GM12878 (cell line): ENCODE data around the gene TPRN. TPM values are rescaled to one million over a fixed set of nuclear protein-coding genes. Genes with fewer than 3 reads are reported as not detected.

Experiments used
- ATAC-seq: fragments of 200-7000 bp; cut with Tn5 transposase; 3 replicates; pipeline ENCODE4 v1.9.1; 2020; ENCODE audit warnings: mild to moderate bottlenecking, moderate library complexity
- BruUV-seq: library from RNA; stranded (reverse); fragments of 400-500 nt; replicated peaks from 2 replicates; lab custom pipeline; 2021; lab: Mats Ljungman, UMichigan
- CTCF ChIA-PET: fragments of 300-600 bp; sonication (Branson Sonifier 250); formaldehyde crosslinking; extraction: SDS; loops from one replicate; lab custom pipeline; 2021; ENCODE audit warnings: inconsistent platforms; lab: Yijun Ruan, JAX
- POLR2A ChIA-PET: fragments of 350-600 bp; formaldehyde crosslinking; extraction: SDS; loops from one replicate; lab custom pipeline; 2021; ENCODE audit warnings: inconsistent platforms; lab: Charles Lee
- RAD21 ChIA-PET: fragments of 300-600 bp; sonication (Branson Sonifier 250); formaldehyde crosslinking; loops from one replicate; lab custom pipeline; 2023; ENCODE audit warnings: antibody characterized with exemption; ENCODE audit not compliant: unreplicated experiment; lab: Charles Lee
- SMC1A ChIA-PET: fragments of 300-600 bp; sonication (Branson Sonifier 250); formaldehyde crosslinking; loops from one replicate; lab custom pipeline; 2023; ENCODE audit not compliant: unreplicated experiment, uncharacterized antibody; lab: Charles Lee
- DNase-seq: peaks from one replicate; pipeline ENCODE4 v3.0.0-alpha.2; 2011; ENCODE audit warnings: low read depth, low spot score
- FAIRE-seq: peaks from 3 replicates; lab custom pipeline; 2011; peaks lifted over from hg19 to GRCh38; lab: Jason Lieb, UNC
- H2AFZ ChIP-seq: 2 replicates; pipeline ENCODE4 v1.6.0; 2011; ENCODE audit warnings: low read depth, low read length, control low read depth; ENCODE audit not compliant: control insufficient read depth
- H3K27ac ChIP-seq: 2 replicates; pipeline ENCODE4 v1.5.1; 2011; ENCODE audit warnings: control low read depth; ENCODE audit not compliant: control insufficient read depth, insufficient read depth
- H3K27me3 ChIP-seq, 2 experiments: replicated peaks in 1 of 2; 2 replicates each; pipeline versions ENCODE4 v1.6.0 to v1.6.1; 2011; ENCODE audit warnings: low read length in 1 of 2; ENCODE audit not compliant: control insufficient read depth in 2 of 2, insufficient read depth in 2 of 2
- H3K36me3 ChIP-seq, 2 experiments: 2 replicates each; pipeline ENCODE4 v1.5.1; 2011; ENCODE audit warnings: low read length in 1 of 2; ENCODE audit not compliant: control insufficient read depth in 2 of 2, insufficient read depth in 2 of 2
- H3K4me1 ChIP-seq: 2 replicates; pipeline ENCODE4 v1.6.1; 2011; ENCODE audit warnings: mild to moderate bottlenecking, low read length, moderate library complexity, mixed read lengths; ENCODE audit not compliant: control insufficient read depth, insufficient read depth
- H3K4me2 ChIP-seq: 2 replicates; pipeline ENCODE4 v1.6.0; 2011; ENCODE audit warnings: control low read depth; ENCODE audit not compliant: control insufficient read depth, insufficient read depth
- H3K4me3 ChIP-seq: fragments of 200-600 bp; sonication (generic); 2 replicates; pipeline ENCODE4 v1.5.1; 2016
- H3K79me2 ChIP-seq: 2 replicates; pipeline ENCODE4 v1.6.0; 2011; ENCODE audit warnings: low read length; ENCODE audit not compliant: control insufficient read depth, insufficient read depth
- H3K9ac ChIP-seq: 2 replicates; pipeline ENCODE4 v1.8.0; 2011; ENCODE audit warnings: low read length, control low read depth, mixed read lengths; ENCODE audit not compliant: control insufficient read depth, insufficient read depth
- H3K9me3 ChIP-seq: replicated peaks from 3 replicates; pipeline ENCODE4 v1.5.1; 2011; ENCODE audit warnings: mild to moderate bottlenecking, low read length; ENCODE audit not compliant: control insufficient read depth, insufficient read depth
- H4K20me1 ChIP-seq: 2 replicates; pipeline ENCODE4 v1.6.0; 2011; ENCODE audit not compliant: control insufficient read depth, insufficient read depth
- MLLT1 ChIP-seq: fragments of 450-650 bp; IDR thresholded peaks from 2 replicates; pipeline ENCODE4 v1.6.1; 2016; ENCODE audit warnings: mild to moderate bottlenecking
- MXI1 ChIP-seq: fragments of 150-350 bp; IDR thresholded peaks from 2 replicates; pipeline ENCODE4 v1.6.1; 2011; ENCODE audit warnings: low read depth, mild to moderate bottlenecking, inconsistent platforms, low read length, improper control_type of control experiment
- SREBF1 ChIP-seq: IDR thresholded peaks from 2 replicates; pipeline ENCODE4 v1.6.1; 2012; ENCODE audit warnings: mild to moderate bottlenecking, low read length
- ZNF217 ChIP-seq: fragments of 450-650 bp; IDR thresholded peaks from 2 replicates; pipeline ENCODE4 v1.6.1; 2017; ENCODE audit warnings: antibody characterized with exemption, mild to moderate bottlenecking
- ZNF274 ChIP-seq: IDR thresholded peaks from one replicate; pipeline ENCODE4 v1.8.0; 2011; ENCODE audit not compliant: insufficient read length, insufficient read depth
- WGBS: methylation state at CpG from one replicate; pipeline ENCODE4 v1.1.6; 2016; ENCODE audit warnings: low lambda C conversion rate; ENCODE audit not compliant: insufficient replicate concordance, insufficient coverage; ENCODE audit errors: missing lambda C conversion rate; 5-methylcytosine and 5-hydroxymethylcytosine counted together
- in situ Hi-C: fragments of 300-500 bp; cut with MboI; formaldehyde crosslinking; loops from 9 replicates; pipeline ENCODE4 v1.14.3; 2018; ENCODE audit warnings: mixed read lengths
- intact Hi-C: fragments of 100-400 bp; cut with micrococcal nuclease; formaldehyde crosslinking; loops from one replicate; pipeline ENCODE4 v1.14.2; 2022; ENCODE audit not compliant: unreplicated experiment
- polyA plus RNA-seq, 11 experiments: library from polyadenylated mRNA; depleted of rRNA in 4 of 11; unstranded in 6 of 11; stranded (reverse) in 5 of 11; fragments of >200 nt; fragmentation: Nextera tagmentation in 4 of 11; fragmentation: Illumina TruSeq in 1 of 11; extraction: Ambion mirVana in 4 of 11; extraction: Trizol in 1 of 11; gene quantifications; 1 replicate in 1 of 11; 2 replicates in 10 of 11; pipeline versions ENCODE4 v1.2.1 to v1.2.3, GENCODE V29; 2011 to 2016; ENCODE audit warnings: inconsistent platforms in 2 of 11, missing spikeins in 2 of 11, low read depth in 1 of 11
- total RNA-seq, 4 experiments: library from RNA; depleted of rRNA in 3 of 4; stranded (reverse); fragments of >200 nt in 3 of 4; fragmentation: Illumina TruSeq in 1 of 4; extraction: Trizol in 1 of 4; gene quantifications; 2 replicates each; pipeline versions ENCODE4 v1.2.1 to v1.2.3, GENCODE V29; 2013 to 2021

Gene TPRN
- total and polyA plus RNA-seq, 10 of the 15 experiments (the other 5 are each of a cell fraction or from before 2014, with no cell fraction given), result 0.18 to 19.5 (median 3.1) TPM

- Histone ChIP-seq H3K79me2 (peaks cover 45% of the 10 kb centered on the region), H3K27ac (peak overlapping the region; percentile 75), H3K4me3 (peak overlapping the region; percentile 95), H2AFZ (no peak overlapping the region), H4K20me1 (no peaks in the 10 kb centered on the region), H3K9me3 (no peaks in the 10 kb centered on the region), H3K9ac (peak overlapping the region; percentile 98), H3K36me3 (0 out of 4 replicates have a peak, but pooled peaks cover 0 to 4% of the 10 kb centered on the region in 2 experiments), H3K4me1 (peaks cover 38% of the 10 kb centered on the region), H3K4me2 (peak overlapping the region; percentile 70), H3K27me3 (no peaks in the 10 kb centered on the region)
- 7% methylated on average over 21 of the region's 21 CpGs for WGBS
- no peak for ATAC-seq
- ChIA-PET RAD21 (interaction anchor here (1.1 to 1.6 kb wide), 4 partner anchors 15 to 18 kb away, joined by 3 to 9 read pairs (median 4); partner anchors contain the start of genes RNF208 and SSNA1), POLR2A (interaction anchor here (1.5 to 8.0 kb wide), 7 partner anchors 16 to 135 kb away, joined by 4 to 68 read pairs (median 6); partner anchors contain the start of genes CYSRT1, MAN1B1, NELFB and RNF208), CTCF (interaction anchor here (0.9 to 1.9 kb wide), 5 partner anchors 12 to 137 kb away, joined by 3 to 10 read pairs (median 5); partner anchors contain the start of genes RNF224 and SSNA1), SMC1A (interaction anchor here (1.4 to 4.6 kb wide), 2 partner anchors 17 to 19 kb away, joined by 5 to 18 read pairs; partner anchors contain the start of genes ANAPC2, CYSRT1, RNF208 and SSNA1)
- no TSS peak for BruUV-seq
- no peak for DNase-seq
- TF ChIP-seq MLLT1, result 0 out of 2 replicates have a peak, but pooled peaks have one; percentile 50
- TF ChIP-seq ZNF217, result no peak
- no peak for TF ChIP-seq ZNF274
- TF ChIP-seq SREBF1, result no peak
- no peak for TF ChIP-seq MXI1
- intact Hi-C loops, result no loop called here
- FAIRE-seq, result no peak
- in situ Hi-C loops, result no loop called here
Observed at GRCh38 chr9:137204731-137205125, 4.2 kb upstream of the TPRN start.
